Activated T-helper 17 cell treated with anti-CD3 and anti-CD28 coated beads, Interleukin-2, amount 50 U/mL, for 72 hours (primary cell): ENCODE results near the gene CACNA2D1. TPM values are rescaled to one million over a fixed set of nuclear protein-coding genes. Genes with fewer than 3 reads are reported as not detected.
"Not testable (repeated sequence)": the region's sequence is repeated elsewhere in the genome, so short reads cannot be mapped to it uniquely, and the experiment has no call there.

Experiments
- ATAC-seq: fragments of 150-1000 bp; cut with Tn5 transposase; replicated peaks from 2 replicates; pipeline ENCODE4 v1.10.0; 2021; ENCODE audit warnings: mild to moderate bottlenecking, moderate library complexity
- H3K27ac Mint-ChIP-seq: one replicate; pipeline ENCODE4 v1.8.0; 2022; ENCODE audit warnings: mixed read lengths
- H3K27me3 Mint-ChIP-seq: one replicate; pipeline ENCODE4 v1.8.0; 2022; ENCODE audit warnings: mixed read lengths
- H3K36me3 Mint-ChIP-seq: one replicate; pipeline ENCODE4 v1.8.0; 2022; ENCODE audit warnings: low read depth, mild to moderate bottlenecking, mixed read lengths
- H3K4me1 Mint-ChIP-seq: one replicate; pipeline ENCODE4 v1.8.0; 2022; ENCODE audit warnings: mixed read lengths
- H3K4me3 Mint-ChIP-seq: one replicate; pipeline ENCODE4 v1.8.0; 2022; ENCODE audit warnings: mild to moderate bottlenecking, mixed read lengths
- H3K9me3 Mint-ChIP-seq: one replicate; pipeline ENCODE4 v1.8.0; 2022; ENCODE audit warnings: mixed read lengths
- total RNA-seq, 2 donors: library from RNA; stranded (reverse); gene quantifications; one replicate each; pipeline ENCODE4 v1.2.3, GENCODE V29; 2022

Gene CACNA2D1
- total RNA-seq, 2 donors from 2014 or later: not detected

DNA sequence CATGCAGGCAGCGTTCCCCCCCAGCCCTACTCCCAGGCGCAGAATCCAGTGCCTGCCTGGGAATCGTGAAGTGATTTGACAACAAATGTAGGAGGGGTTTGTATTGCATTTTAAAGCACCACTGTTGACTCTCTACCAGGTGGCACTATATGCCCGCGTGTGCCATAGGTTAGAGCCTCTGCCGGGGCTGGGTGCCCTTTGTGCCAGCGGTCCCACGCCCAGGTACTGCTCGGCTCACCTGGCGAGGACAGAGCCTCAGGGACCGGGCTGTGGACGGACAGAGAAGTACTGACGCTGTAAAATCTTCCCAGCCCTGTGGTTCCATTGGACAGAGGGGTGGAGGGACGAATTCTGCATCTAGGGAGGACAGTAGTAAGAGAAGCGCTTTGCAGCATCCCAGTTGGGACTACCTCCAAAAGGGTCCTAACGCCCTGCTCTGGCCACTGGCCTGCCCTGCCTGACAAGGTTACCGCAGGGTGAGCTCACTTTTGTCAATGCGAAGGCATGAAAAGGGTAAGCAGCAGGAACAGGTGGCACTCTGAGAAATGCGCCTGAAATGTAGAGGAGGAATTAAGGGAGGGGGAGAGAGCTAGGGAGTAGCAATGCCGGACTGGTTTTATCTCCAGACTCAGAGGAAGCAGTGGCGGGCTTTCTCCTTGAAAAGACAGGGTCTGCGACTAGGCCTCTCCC is 788 bp upstream of the CACNA2D1 start:
- Mint-ChIP-seq H3K27ac (no peak overlapping the region), H3K9me3 (no peaks in the 10 kb centered on the region), H3K27me3 (peaks cover 25% of the 10 kb centered on the region), H3K4me1 (no peaks in the 10 kb centered on the region), H3K36me3 (no peaks in the 10 kb centered on the region), H3K4me3 (peak overlapping the region; percentile 50)
- ATAC-seq: no peak

DNA sequence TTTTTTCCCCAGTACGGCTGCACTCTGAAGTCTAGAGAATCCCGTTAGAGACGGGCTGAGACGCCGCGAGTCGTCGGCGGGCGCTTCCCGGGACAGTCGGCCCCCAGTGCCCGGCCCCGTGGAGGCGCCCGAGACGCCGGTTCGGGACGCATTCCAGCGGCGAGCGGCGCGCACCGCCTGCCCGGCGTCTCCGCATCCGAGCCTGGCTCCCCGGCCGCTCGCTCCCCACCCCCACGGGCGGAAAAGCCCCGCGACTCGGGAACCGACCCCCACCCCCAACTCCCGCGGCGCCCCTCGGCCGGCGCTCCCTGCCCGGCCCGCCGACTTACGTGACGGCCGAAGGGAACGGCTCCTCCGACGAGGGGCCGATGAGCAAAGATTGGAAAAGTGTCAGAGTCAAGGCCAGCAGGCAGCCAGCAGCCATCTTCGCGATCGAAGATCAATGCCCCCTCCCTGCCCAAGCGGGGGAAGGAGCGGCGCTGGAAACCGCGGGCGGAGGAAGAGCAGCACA is 486 bp downstream of the CACNA2D1 start:
- ATAC-seq: no peak
- Mint-ChIP-seq H3K4me1 (no peaks in the 10 kb centered on the region), H3K36me3 (no peaks in the 10 kb centered on the region), H3K9me3 (no peaks in the 10 kb centered on the region), H3K4me3 (no peak overlapping the region), H3K27me3 (peaks cover 25% of the 10 kb centered on the region), H3K27ac (no peak overlapping the region)

DNA sequence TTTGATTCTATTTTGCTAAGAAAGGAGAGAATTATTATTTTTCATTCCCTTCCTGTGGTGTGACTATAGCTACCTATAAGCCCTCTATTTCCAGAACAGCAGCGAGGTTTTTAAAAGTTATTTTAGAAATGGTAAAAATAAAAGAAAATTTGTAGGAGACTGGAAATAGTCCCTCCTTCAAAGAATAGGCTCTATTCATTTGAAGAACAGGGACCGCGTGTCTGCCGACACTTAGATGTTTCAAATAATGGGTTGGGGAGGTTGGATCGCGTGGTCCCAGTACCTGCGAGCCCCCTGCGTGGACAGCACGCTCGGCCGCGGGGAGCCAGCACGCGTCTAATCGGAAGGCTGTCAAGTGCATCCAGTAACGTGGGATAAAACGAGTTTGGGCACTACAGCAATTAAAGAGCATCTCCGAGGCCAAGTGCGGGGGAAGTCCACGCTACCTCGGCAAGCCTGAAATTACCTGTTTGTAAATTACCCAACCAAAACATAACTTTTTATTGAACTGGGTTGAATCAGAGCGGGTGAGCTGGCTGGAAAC is 1.0 kb downstream of the CACNA2D1 start:
- H3K4me1 Mint-ChIP-seq: no peaks in the 10 kb centered on the region
- peaks cover 25% of the 10 kb centered on the region for H3K27me3 Mint-ChIP-seq
- H3K9me3 Mint-ChIP-seq: no peaks in the 10 kb centered on the region
- H3K27ac Mint-ChIP-seq: no peak overlapping the region
- H3K4me3 Mint-ChIP-seq: peak overlapping the region; percentile 15
- ATAC-seq: no peak
- no peaks in the 10 kb centered on the region for H3K36me3 Mint-ChIP-seq

GRCh38 chr7:82441669-82442478 is 1.7 kb downstream of the CACNA2D1 start:
- ATAC-seq: no peak
- H3K4me3 Mint-ChIP-seq: no peak overlapping the region
- H3K27ac Mint-ChIP-seq: no peak overlapping the region
- no peaks in the 10 kb centered on the region for H3K36me3 Mint-ChIP-seq
- peaks cover 25% of the 10 kb centered on the region for H3K27me3 Mint-ChIP-seq
- H3K9me3 Mint-ChIP-seq: no peaks in the 10 kb centered on the region
- H3K4me1 Mint-ChIP-seq: no peaks in the 10 kb centered on the region

DNA sequence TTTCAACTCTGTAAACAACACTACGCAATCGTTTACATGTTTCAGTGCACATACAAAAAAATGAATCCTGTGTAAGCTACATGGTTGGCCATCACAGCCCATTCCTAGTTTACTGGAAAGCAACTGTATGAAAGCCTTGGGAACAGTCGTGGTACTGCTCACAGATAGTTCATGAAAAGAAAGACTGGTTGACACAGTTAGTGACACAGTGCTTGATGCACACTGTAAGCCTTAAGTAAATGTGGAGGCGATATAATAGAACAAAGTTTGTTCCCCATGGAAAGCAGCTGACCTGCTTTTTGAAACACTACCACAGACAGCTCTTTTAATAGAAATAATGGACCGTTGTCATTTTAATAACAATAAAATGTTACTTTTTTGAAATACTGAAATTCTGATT is 5.1 kb downstream of the CACNA2D1 start:
- Mint-ChIP-seq H3K27ac (no peak overlapping the region), H3K9me3 (no peaks in the 10 kb centered on the region), H3K4me1 (no peaks in the 10 kb centered on the region), H3K27me3 (peaks cover 14% of the 10 kb centered on the region), H3K36me3 (no peaks in the 10 kb centered on the region), H3K4me3 (no peak overlapping the region)
- ATAC-seq: no peak

GRCh38 chr7:82435769-82436168 is 7.8 kb downstream of the CACNA2D1 start:
- H3K4me3 Mint-ChIP-seq: no peak overlapping the region
- H3K27me3 Mint-ChIP-seq: peaks cover under 1% of the 10 kb centered on the region
- no peak for ATAC-seq
- H3K27ac Mint-ChIP-seq: no peak overlapping the region
- peaks cover 6% of the 10 kb centered on the region for H3K9me3 Mint-ChIP-seq
- H3K36me3 Mint-ChIP-seq: no peaks in the 10 kb centered on the region
- no peaks in the 10 kb centered on the region for H3K4me1 Mint-ChIP-seq

DNA sequence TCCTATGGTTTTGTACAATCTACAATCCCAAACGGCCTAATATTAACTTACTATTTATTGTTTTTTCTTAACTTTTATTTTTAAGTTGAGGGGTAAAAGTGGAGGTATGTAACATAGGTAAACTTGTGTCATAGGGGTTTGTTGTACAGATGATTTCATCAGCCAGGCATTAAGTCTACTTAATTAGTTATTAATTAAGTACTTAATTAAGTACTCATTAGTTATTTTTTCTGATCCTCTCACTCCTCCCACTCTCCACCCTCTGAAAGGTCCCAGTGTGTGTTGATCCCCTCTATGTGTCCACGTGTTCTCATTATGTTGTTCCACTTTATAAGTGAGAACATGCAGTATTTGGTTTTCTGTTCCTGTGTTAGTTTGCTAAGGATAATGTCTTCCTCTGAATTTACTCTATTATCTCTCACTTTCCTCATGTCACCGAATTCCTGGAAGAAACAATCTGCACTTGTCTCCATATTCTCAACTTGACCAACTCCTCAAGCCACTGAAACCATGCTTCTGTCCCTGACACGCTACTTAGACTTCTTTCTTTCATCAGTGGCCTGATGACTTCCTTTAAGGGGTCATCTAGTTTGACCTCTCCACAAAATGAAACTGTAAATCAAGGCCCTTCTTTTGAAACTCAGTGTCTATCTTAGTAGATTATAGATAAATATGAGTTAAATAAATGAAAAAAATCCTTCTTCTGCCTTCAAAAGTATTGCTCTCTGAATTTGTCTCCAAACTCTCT is 9.1 kb downstream of the CACNA2D1 start:
- Mint-ChIP-seq H3K4me3 (no peak overlapping the region), H3K36me3 (no peaks in the 10 kb centered on the region)
- ATAC-seq: no peak

DNA sequence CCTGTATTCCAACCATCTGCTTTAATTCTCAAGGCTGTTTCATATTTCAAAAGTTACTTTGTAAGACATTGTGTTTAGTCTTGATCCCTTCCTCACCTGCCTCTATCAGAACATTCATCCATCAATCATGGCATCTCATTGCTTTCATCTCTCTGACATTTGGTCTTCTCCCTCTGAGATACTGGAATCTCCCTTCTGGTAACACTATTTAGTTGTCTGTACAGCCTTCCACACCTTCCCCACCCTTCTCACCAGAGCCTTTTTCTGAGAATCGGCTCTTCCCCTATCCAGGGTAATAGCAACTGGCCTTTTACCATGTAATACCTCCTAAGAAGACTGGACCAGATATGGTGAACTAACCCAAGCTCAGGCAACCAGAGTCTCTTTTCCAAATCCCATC is 10.1 kb downstream of the CACNA2D1 start:
- Mint-ChIP-seq H3K9me3 (peaks cover 6% of the 10 kb centered on the region), H3K27me3 (no peaks in the 10 kb centered on the region), H3K36me3 (no peaks in the 10 kb centered on the region), H3K4me3 (no peak overlapping the region), H3K4me1 (no peaks in the 10 kb centered on the region), H3K27ac (no peak overlapping the region)
- ATAC-seq: no peak

More for the DNA sequence above, 9.1 kb downstream of the CACNA2D1 start:
- Mint-ChIP-seq H3K9me3 (peaks cover 6% of the 10 kb centered on the region), H3K27ac (no peak overlapping the region), H3K4me1 (no peaks in the 10 kb centered on the region), H3K27me3 (no peaks in the 10 kb centered on the region)

- ATAC-seq, H3K4me1 Mint-ChIP-seq, H3K4me3 Mint-ChIP-seq, H3K36me3 Mint-ChIP-seq, H3K27ac Mint-ChIP-seq, H3K9me3 Mint-ChIP-seq, H3K27me3 Mint-ChIP-seq: not testable (repeated sequence)
These were observed 10.8 kb downstream of the CACNA2D1 start for GRCh38 chr7:82432743-82433142.

- Mint-ChIP-seq H3K9me3 (peaks cover 6% of the 10 kb centered on the region), H3K27me3 (no peaks in the 10 kb centered on the region), H3K36me3 (no peaks in the 10 kb centered on the region), H3K4me1 (no peaks in the 10 kb centered on the region), H3K27ac (no peak overlapping the region), H3K4me3 (no peak overlapping the region)
- ATAC-seq: no peak
These were observed 12.8 kb downstream of the CACNA2D1 start for GRCh38 chr7:82430500-82431465.

DNA sequence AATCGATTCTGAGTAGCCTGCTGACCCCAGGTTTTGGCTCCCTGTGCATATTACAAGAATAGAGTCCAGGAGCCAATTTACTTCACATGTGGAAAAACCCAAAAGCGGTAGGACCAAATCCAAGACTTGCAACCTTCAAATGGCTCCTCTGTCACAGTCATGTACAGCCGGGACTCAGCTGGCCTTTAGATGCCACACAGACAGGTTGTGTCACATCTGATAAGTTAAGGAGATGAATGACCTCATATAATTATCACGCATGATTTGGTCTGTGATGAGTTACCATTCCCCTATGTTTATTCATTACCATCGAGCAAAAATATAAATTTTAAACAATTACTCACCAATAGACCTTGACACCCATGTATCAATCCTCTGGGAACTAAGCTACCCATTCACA is 14.2 kb downstream of the CACNA2D1 start:
- H3K36me3 Mint-ChIP-seq: no peaks in the 10 kb centered on the region
- peaks cover 6% of the 10 kb centered on the region for H3K9me3 Mint-ChIP-seq
- no peaks in the 10 kb centered on the region for H3K4me1 Mint-ChIP-seq
- no peak for ATAC-seq
- no peak overlapping the region for H3K4me3 Mint-ChIP-seq
- H3K27ac Mint-ChIP-seq: no peak overlapping the region
- H3K27me3 Mint-ChIP-seq: no peaks in the 10 kb centered on the region

GRCh38 chr7:82428186-82428961 is 15.2 kb downstream of the CACNA2D1 start:
- H3K36me3 Mint-ChIP-seq: no peaks in the 10 kb centered on the region
- H3K27me3 Mint-ChIP-seq: no peaks in the 10 kb centered on the region
- H3K4me1 Mint-ChIP-seq: no peaks in the 10 kb centered on the region
- no peak for ATAC-seq
- H3K27ac Mint-ChIP-seq: no peak overlapping the region
- H3K4me3 Mint-ChIP-seq: no peak overlapping the region
- H3K9me3 Mint-ChIP-seq: peaks cover 6% of the 10 kb centered on the region

- H3K9me3 Mint-ChIP-seq: no peaks in the 10 kb centered on the region
- no peaks in the 10 kb centered on the region for H3K27me3 Mint-ChIP-seq
- H3K4me3 Mint-ChIP-seq: no peak overlapping the region
- H3K4me1 Mint-ChIP-seq: no peaks in the 10 kb centered on the region
- ATAC-seq: no peak
- H3K36me3 Mint-ChIP-seq: no peaks in the 10 kb centered on the region
- no peak overlapping the region for H3K27ac Mint-ChIP-seq
These were observed 20.1 kb downstream of the CACNA2D1 start for GRCh38 chr7:82423446-82423845.
